Measurements from ENCODE around the gene NAXD. TPM values are rescaled to one million over a fixed set of nuclear protein-coding genes. Genes with fewer than 3 reads are reported as not detected.

Gene NAXD
- total and polyA plus RNA-seq, 2 experiments from 2014 or later = 16.9 to 18.5 TPM

- H3K4me1 Mint-ChIP-seq = peaks cover 34% of the 10 kb centered on the region
- Histone ChIP-seq H3K79me2 (replicated peaks; ENCODE audit: insufficient read depth) (no peaks in the 10 kb centered on the region), H3K4me3 (no peak overlapping the region), H2AFZ (no peak overlapping the region), H3K9me2 (ENCODE audit: insufficient read depth) (no peaks in the 10 kb centered on the region), H3K27ac (ENCODE audit: low read depth) (0 out of 2 replicates have a peak overlapping the region, but pooled peaks have one; percentile 0), H4K20me1 (replicated peaks; ENCODE audit: insufficient read depth) (no peaks in the 10 kb centered on the region), H3K27me3 (ENCODE audit: insufficient read depth) (no peaks in the 10 kb centered on the region), H3F3A (replicated peaks; ENCODE audit: low read depth) (peaks cover 12% of the 10 kb centered on the region; the same call in 1 of the 2 replicates), H3K36me3 (ENCODE audit: insufficient read depth) (no peaks in the 10 kb centered on the region), H3K4me1 (ENCODE audit: insufficient read depth) (peaks cover 11% of the 10 kb centered on the region), H3K4me2 (no peak overlapping the region)
- no peaks in the 10 kb centered on the region; the same call in 2 of the 3 replicates for H3K36me3 Mint-ChIP-seq (ENCODE audit: low read depth)
- DNase-seq (ENCODE audit: low spot score) = no peak
- no peak for ATAC-seq
- peaks cover 23% of the 10 kb centered on the region for H3K27me3 Mint-ChIP-seq (ENCODE audit: insufficient read depth, low read depth, poor library complexity)
- H3K9me3 Mint-ChIP-seq = no peaks in the 10 kb centered on the region
- H3K27ac Mint-ChIP-seq = no peak overlapping the region
- H3K4me3 Mint-ChIP-seq = no peak overlapping the region
- TF ChIP-seq EZH2 (IDR thresholded peaks at IDR 0.05; ENCODE audit: low read depth, unreplicated experiment) (no peak), JUNB (IDR thresholded peaks at IDR 0.05; ENCODE audit: unreplicated experiment) (no peak), POLR2AphosphoS5 (IDR thresholded peaks at IDR 0.05; ENCODE audit: low read depth) (no peak), CREB1 (CRISPR knock-in tag; IDR thresholded peaks at IDR 0.05; ENCODE audit: low read depth) (no peak), ETS1 (IDR thresholded peaks at IDR 0.05) (no peak), ZNF114 (CRISPR knock-in tag; IDR thresholded peaks at IDR 0.05) (no peak), NANOG (IDR thresholded peaks at IDR 0.05; ENCODE audit: borderline replicate concordance) (no peak), STAT1 (IDR thresholded peaks at IDR 0.05; ENCODE audit: unreplicated experiment) (no peak), CTCF (conservative IDR thresholded peaks at IDR 0.05; ENCODE audit: low read depth in 2 of 2) (no peak)
- TF ChIP-seq, protein P1, sequence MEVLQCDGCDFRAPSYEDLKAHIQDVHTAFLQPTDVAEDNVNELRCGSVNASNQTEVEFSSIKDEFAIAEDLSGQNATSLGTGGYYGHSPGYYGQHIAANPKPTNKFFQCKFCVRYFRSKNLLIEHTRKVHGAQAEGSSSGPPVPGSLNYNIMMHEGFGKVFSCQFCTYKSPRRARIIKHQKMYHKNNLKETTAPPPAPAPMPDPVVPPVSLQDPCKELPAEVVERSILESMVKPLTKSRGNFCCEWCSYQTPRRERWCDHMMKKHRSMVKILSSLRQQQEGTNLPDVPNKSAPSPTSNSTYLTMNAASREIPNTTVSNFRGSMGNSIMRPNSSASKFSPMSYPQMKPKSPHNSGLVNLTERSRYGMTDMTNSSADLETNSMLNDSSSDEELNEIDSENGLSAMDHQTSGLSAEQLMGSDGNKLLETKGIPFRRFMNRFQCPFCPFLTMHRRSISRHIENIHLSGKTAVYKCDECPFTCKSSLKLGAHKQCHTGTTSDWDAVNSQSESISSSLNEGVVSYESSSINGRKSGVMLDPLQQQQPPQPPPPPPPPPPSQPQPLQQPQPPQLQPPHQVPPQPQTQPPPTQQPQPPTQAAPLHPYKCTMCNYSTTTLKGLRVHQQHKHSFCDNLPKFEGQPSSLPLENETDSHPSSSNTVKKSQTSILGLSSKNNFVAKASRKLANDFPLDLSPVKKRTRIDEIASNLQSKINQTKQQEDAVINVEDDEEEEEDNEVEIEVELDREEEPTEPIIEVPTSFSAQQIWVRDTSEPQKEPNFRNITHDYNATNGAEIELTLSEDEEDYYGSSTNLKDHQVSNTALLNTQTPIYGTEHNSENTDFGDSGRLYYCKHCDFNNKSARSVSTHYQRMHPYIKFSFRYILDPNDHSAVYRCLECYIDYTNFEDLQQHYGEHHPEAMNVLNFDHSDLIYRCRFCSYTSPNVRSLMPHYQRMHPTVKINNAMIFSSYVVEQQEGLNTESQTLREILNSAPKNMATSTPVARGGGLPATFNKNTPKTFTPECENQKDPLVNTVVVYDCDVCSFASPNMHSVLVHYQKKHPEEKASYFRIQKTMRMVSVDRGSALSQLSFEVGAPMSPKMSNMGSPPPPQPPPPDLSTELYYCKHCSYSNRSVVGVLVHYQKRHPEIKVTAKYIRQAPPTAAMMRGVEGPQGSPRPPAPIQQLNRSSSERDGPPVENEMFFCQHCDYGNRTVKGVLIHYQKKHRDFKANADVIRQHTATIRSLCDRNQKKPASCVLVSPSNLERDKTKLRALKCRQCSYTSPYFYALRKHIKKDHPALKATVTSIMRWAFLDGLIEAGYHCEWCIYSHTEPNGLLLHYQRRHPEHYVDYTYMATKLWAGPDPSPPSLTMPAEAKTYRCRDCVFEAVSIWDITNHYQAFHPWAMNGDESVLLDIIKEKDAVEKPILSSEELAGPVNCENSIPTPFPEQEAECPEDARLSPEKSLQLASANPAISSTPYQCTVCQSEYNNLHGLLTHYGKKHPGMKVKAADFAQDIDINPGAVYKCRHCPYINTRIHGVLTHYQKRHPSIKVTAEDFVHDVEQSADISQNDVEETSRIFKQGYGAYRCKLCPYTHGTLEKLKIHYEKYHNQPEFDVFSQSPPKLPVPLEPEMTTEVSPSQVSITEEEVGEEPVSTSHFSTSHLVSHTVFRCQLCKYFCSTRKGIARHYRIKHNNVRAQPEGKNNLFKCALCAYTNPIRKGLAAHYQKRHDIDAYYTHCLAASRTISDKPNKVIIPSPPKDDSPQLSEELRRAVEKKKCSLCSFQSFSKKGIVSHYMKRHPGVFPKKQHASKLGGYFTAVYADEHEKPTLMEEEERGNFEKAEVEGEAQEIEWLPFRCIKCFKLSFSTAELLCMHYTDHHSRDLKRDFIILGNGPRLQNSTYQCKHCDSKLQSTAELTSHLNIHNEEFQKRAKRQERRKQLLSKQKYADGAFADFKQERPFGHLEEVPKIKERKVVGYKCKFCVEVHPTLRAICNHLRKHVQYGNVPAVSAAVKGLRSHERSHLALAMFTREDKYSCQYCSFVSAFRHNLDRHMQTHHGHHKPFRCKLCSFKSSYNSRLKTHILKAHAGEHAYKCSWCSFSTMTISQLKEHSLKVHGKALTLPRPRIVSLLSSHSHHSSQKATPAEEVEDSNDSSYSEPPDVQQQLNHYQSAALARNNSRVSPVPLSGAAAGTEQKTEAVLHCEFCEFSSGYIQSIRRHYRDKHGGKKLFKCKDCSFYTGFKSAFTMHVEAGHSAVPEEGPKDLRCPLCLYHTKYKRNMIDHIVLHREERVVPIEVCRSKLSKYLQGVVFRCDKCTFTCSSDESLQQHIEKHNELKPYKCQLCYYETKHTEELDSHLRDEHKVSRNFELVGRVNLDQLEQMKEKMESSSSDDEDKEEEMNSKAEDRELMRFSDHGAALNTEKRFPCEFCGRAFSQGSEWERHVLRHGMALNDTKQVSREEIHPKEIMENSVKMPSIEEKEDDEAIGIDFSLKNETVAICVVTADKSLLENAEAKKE (CRISPR knock-in tag; IDR thresholded peaks at IDR 0.05) = no peak
Measured at GRCh38 chr13:110566171-110566570, 49.2 kb upstream of the NAXD start.

Data from GM23338 (cell line).